Measurements from ENCODE around the gene PTGDS.

The PTGDS gene

GRCh38 chr9:137014776-137015539 is 37.7 kb downstream of the PTGDS start:
- no peaks in the 10 kb centered on the region for H3K36me3 ChIP-seq (ENCODE audit: control insufficient read depth, insufficient read depth, low read length)
- DNase-seq (ENCODE audit: extremely low read depth, insufficient read length) = no peak
- TF ChIP-seq, protein P1, sequence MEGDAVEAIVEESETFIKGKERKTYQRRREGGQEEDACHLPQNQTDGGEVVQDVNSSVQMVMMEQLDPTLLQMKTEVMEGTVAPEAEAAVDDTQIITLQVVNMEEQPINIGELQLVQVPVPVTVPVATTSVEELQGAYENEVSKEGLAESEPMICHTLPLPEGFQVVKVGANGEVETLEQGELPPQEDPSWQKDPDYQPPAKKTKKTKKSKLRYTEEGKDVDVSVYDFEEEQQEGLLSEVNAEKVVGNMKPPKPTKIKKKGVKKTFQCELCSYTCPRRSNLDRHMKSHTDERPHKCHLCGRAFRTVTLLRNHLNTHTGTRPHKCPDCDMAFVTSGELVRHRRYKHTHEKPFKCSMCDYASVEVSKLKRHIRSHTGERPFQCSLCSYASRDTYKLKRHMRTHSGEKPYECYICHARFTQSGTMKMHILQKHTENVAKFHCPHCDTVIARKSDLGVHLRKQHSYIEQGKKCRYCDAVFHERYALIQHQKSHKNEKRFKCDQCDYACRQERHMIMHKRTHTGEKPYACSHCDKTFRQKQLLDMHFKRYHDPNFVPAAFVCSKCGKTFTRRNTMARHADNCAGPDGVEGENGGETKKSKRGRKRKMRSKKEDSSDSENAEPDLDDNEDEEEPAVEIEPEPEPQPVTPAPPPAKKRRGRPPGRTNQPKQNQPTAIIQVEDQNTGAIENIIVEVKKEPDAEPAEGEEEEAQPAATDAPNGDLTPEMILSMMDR (IDR thresholded peaks at IDR 0.05; ENCODE audit: insufficient read depth, low read length, poor library complexity, severe bottlenecking) = no peak
- H3K4me3 ChIP-seq (replicated peaks; ENCODE audit: low read depth, low read length) = no peak overlapping the region
- no peaks in the 10 kb centered on the region for H3K27me3 ChIP-seq (replicated peaks; ENCODE audit: control insufficient read depth, insufficient read depth, low read length)

- DNase-seq (ENCODE audit: extremely low read depth, insufficient read length) = no peak
- Histone ChIP-seq H3K27me3 (replicated peaks; ENCODE audit: control insufficient read depth, insufficient read depth, low read length) (no peaks in the 10 kb centered on the region), H3K36me3 (ENCODE audit: control insufficient read depth, insufficient read depth, low read length) (no peaks in the 10 kb centered on the region), H3K4me3 (replicated peaks; ENCODE audit: low read depth, low read length) (no peak overlapping the region)
- TF ChIP-seq, protein P1 (IDR thresholded peaks at IDR 0.05; ENCODE audit: insufficient read depth, low read length, poor library complexity, severe bottlenecking) = no peak
These were observed 38.2 kb downstream of the PTGDS start for GRCh38 chr9:137015540-137015930.

DNA sequence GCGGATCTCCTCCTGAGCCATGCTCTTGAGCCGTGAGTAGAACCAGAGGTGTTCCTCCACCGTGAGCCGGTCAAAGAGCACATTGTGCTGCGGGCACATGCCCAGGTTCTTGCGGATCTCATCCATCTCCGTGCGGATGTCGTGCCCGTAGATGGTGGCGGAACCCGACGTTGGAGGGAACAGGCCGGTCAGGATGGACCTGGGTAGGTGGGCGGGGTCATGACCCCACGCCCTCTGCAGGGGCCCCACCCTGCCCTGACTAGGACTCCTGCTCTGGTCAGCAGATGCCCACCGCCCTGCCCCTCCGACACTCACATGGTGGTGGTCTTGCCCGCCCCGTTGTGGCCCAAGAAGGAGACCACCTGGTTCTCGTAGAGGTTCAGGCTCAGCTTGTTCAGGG is 38.7 kb downstream of the PTGDS start:
- TF ChIP-seq, protein P1 (IDR thresholded peaks at IDR 0.05; ENCODE audit: insufficient read depth, low read length, poor library complexity, severe bottlenecking) = no peak
- H3K36me3 ChIP-seq (ENCODE audit: control insufficient read depth, insufficient read depth, low read length) = no peaks in the 10 kb centered on the region
- DNase-seq (ENCODE audit: extremely low read depth, insufficient read length) = no peak
- no peaks in the 10 kb centered on the region for H3K27me3 ChIP-seq (replicated peaks; ENCODE audit: control insufficient read depth, insufficient read depth, low read length)
- H3K4me3 ChIP-seq (replicated peaks; ENCODE audit: low read depth, low read length) = no peak overlapping the region

GRCh38 chr9:137016436-137016835 is 39.1 kb downstream of the PTGDS start:
- no peak for DNase-seq (ENCODE audit: extremely low read depth, insufficient read length)
- no peaks in the 10 kb centered on the region for H3K27me3 ChIP-seq (replicated peaks; ENCODE audit: control insufficient read depth, insufficient read depth, low read length)
- no peak overlapping the region for H3K4me3 ChIP-seq (replicated peaks; ENCODE audit: low read depth, low read length)
- TF ChIP-seq, protein P1 (IDR thresholded peaks at IDR 0.05; ENCODE audit: insufficient read depth, low read length, poor library complexity, severe bottlenecking) = no peak
- no peaks in the 10 kb centered on the region for H3K36me3 ChIP-seq (ENCODE audit: control insufficient read depth, insufficient read depth, low read length)

GRCh38 chr9:137017071-137017470 is 39.8 kb downstream of the PTGDS start:
- DNase-seq (ENCODE audit: extremely low read depth, insufficient read length) = no peak
- Histone ChIP-seq H3K4me3 (replicated peaks; ENCODE audit: low read depth, low read length) (no peak overlapping the region), H3K27me3 (replicated peaks; ENCODE audit: control insufficient read depth, insufficient read depth, low read length) (no peaks in the 10 kb centered on the region), H3K36me3 (ENCODE audit: control insufficient read depth, insufficient read depth, low read length) (no peaks in the 10 kb centered on the region)
- TF ChIP-seq, protein P1 (IDR thresholded peaks at IDR 0.05; ENCODE audit: insufficient read depth, low read length, poor library complexity, severe bottlenecking) = no peak

All from GM06990 (cell line).